Measurements from ENCODE around the gene SLC22A13.
"Not testable (repeated sequence)": the region's sequence is repeated elsewhere in the genome, so short reads cannot be mapped to it uniquely, and the experiment has no call there.

SLC22A13 gene, protein sequence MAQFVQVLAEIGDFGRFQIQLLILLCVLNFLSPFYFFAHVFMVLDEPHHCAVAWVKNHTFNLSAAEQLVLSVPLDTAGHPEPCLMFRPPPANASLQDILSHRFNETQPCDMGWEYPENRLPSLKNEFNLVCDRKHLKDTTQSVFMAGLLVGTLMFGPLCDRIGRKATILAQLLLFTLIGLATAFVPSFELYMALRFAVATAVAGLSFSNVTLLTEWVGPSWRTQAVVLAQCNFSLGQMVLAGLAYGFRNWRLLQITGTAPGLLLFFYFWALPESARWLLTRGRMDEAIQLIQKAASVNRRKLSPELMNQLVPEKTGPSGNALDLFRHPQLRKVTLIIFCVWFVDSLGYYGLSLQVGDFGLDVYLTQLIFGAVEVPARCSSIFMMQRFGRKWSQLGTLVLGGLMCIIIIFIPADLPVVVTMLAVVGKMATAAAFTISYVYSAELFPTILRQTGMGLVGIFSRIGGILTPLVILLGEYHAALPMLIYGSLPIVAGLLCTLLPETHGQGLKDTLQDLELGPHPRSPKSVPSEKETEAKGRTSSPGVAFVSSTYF

DNA sequence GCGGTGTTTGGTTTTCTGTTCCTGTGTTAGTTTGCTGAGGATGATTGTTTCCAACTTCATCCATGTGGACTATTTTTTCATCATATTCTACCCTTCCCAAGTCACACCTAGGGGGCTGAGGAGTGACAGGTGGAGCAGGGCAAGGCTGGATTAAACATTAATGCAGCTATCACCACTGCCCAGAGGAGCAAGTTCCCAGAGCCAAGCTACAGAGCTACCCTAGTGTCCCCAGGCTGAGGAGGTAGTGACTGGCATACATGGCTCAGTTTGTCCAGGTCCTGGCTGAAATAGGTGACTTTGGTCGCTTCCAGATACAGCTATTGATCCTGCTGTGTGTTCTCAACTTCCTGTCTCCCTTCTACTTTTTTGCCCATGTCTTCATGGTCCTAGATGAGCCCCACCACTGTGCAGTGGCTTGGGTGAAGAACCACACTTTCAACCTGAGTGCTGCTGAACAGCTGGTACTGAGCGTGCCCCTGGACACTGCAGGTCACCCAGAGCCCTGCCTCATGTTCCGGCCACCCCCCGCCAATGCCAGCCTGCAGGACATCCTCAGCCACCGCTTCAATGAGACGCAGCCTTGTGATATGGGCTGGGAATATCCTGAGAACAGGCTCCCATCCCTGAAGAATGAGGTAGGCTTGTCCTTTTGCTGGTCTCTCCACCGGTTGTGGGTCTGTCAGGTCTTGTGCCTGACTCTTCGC is at the start of gene SLC22A13:
TSS of gene SLC22A13 (plus strand) at position 209 of the 704 bp plus-strand sequence. CDS start at position 258, 49 bp downstream.
- DNase-seq (ENCODE audit: insufficient read length, low spot score) (no peak), FAIRE-seq (no peak)
- TF ChIP-seq POLR2A (IDR thresholded peaks at IDR 0.05; ENCODE audit: low read depth, low read length) = no peak

DNA sequence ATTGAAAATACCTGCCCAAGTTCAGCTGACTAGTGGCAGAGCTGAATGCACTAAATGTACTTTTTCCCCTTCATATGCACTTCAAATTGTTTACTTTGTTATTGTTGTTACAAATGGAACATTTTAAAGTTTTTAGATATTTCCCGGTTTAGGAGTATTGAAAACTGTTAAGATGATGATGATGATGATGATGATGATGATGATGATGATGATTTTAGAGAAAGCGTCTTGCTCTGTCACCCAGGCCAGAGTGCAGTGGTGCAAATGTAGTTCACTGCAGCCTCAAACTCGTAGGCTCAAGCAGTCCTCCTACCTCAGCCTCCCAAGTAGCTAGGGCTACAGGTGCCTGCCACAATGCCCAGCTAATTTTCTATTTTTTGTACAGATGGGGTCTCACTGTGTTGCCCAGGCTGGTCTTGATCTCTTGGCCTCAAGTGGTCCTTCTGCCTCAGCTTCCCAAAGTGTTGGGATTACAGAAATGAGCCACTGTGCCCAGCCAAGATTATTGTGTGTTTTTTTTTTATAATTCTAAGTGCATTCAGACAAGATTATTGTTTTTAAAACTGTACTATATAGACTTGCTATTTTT is 45.9 kb upstream of the SLC22A13 start:
- no peak for TF ChIP-seq POLR2A (IDR thresholded peaks at IDR 0.05; ENCODE audit: low read depth, low read length)
- peak; percentile 11 for FAIRE-seq
- DNase-seq (ENCODE audit: insufficient read length, low spot score) = no peak

DNA sequence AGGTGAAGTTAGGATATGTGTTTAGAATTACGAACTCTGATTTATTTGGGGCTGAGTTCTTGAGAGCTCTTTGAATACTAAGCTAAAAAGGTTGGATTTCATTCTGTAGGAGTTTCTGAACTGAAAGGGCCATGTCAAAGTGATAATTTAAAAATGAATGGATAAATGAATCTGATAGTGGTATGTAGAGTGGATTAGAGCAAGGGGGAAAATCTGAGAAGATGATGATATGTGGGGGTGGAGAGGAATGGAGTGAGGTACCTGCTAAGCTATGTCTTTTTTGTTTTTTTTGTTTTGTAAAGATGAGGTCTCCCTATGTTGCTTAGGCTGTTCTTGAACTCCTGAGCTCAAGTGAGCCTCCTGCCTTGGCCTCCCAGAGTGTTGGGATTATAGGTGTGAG is 44.6 kb upstream of the SLC22A13 start:
- no peak for FAIRE-seq

DNA sequence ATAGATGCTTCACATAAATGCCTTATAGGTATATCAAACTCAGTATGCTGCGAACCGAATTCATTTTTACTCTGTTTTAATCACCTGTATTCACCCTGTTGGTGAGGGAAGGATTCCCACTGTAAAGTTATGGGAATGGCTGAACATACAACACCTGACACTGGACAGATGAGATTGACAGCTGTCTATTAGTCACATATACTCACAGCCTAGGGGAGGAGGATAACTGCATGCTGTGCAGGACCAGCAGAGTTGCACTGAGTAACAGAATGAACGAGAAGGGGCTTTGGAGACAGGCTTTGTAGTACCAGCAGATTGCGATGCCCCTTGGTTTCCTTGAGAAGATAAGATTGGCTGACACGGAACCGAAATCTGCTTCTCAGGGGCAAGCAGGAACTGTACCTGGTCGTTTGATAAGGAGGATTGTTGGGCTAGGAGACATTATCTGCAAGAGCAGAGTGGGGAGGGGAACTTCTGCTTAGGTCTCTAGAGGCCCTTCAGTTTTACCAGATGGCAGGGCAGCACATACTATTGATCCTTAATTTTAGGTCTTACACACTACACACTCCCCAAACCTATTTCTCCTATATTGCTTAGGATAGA is 43.5 kb upstream of the SLC22A13 start:
- FAIRE-seq (no peak), DNase-seq (ENCODE audit: insufficient read length, low spot score) (no peak)
- TF ChIP-seq POLR2A (IDR thresholded peaks at IDR 0.05; ENCODE audit: low read depth, low read length) = no peak

More for the DNA sequence above, 44.6 kb upstream of the SLC22A13 start:
- TF ChIP-seq POLR2A (IDR thresholded peaks at IDR 0.05; ENCODE audit: low read depth, low read length) = no peak
- no peak for DNase-seq (ENCODE audit: insufficient read length, low spot score)

GRCh38 chr3:38224357-38224756 is 41.3 kb upstream of the SLC22A13 start:
- DNase-seq (ENCODE audit: insufficient read length, low spot score) = no peak
- FAIRE-seq = peak; percentile 11
- TF ChIP-seq POLR2A (IDR thresholded peaks at IDR 0.05; ENCODE audit: low read depth, low read length) = no peak

- DNase-seq (ENCODE audit: insufficient read length, low spot score) = no peak
- no peak for TF ChIP-seq POLR2A (IDR thresholded peaks at IDR 0.05; ENCODE audit: low read depth, low read length)
- peak; percentile 86 for FAIRE-seq
These were observed 39.3 kb upstream of the SLC22A13 start for GRCh38 chr3:38226273-38226672.

DNA sequence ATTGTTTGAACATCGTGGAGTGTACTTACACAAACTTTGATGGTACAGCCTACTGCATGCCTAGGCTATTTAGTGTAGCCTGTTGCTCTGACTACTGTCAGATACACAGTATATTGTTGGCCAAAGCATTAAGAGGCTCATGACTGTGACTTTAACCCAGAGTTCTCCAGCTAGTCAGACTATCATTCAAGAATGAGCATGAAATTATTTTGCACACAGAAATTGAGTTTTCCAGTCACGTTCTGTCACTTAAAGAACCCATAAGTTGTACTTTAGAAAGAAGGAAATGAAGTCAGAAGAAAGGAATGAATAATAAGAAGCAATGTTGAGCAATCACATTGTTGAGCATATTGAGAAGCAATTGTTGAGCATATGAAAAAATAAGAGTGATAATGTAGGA is 37.6 kb upstream of the SLC22A13 start:
- TF ChIP-seq POLR2A (IDR thresholded peaks at IDR 0.05; ENCODE audit: low read depth, low read length) = no peak
- no peak for DNase-seq (ENCODE audit: insufficient read length, low spot score)
- peak; percentile 89 for FAIRE-seq

GRCh38 chr3:38229036-38229435 is 36.6 kb upstream of the SLC22A13 start:
- FAIRE-seq (no peak), DNase-seq (ENCODE audit: insufficient read length, low spot score) (no peak)
- TF ChIP-seq POLR2A (IDR thresholded peaks at IDR 0.05; ENCODE audit: low read depth, low read length) = no peak

DNA sequence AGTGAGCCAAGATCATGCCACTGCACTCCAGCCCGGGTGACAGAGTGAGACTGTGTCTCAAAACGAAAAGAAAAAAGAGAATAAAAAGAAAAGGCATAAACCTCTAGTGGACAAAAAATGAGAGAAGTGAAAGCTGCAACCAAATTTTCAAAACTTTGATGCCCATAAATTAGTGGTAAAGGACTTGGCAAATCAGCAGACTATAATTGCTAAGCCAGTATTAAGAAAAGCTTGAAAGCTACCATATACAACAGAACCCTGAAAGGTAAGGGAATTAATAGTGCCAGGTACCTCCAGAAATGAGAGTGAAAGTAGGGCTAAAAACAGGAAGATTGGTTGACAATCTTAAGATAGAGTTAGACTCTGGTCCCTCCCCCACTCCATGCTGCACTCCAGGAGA is 32.9 kb upstream of the SLC22A13 start:
- FAIRE-seq (no peak), DNase-seq (ENCODE audit: insufficient read length, low spot score) (no peak)
- no peak for TF ChIP-seq POLR2A (IDR thresholded peaks at IDR 0.05; ENCODE audit: low read depth, low read length)

- FAIRE-seq (no peak), DNase-seq (ENCODE audit: insufficient read length, low spot score) (no peak)
- no peak for TF ChIP-seq POLR2A (IDR thresholded peaks at IDR 0.05; ENCODE audit: low read depth, low read length)
These were observed 30.1 kb upstream of the SLC22A13 start for GRCh38 chr3:38235466-38235865.

- DNase-seq (ENCODE audit: insufficient read length, low spot score) (no peak), FAIRE-seq (no peak)
- TF ChIP-seq POLR2A (IDR thresholded peaks at IDR 0.05; ENCODE audit: low read depth, low read length) = no peak
These were observed 27.1 kb upstream of the SLC22A13 start for GRCh38 chr3:38238416-38239008.

- FAIRE-seq; DNase-seq (ENCODE audit: insufficient read length, low spot score): not testable (repeated sequence)
These were observed 22.8 kb upstream of the SLC22A13 start for GRCh38 chr3:38242812-38243211.

- no peak for TF ChIP-seq POLR2A (IDR thresholded peaks at IDR 0.05; ENCODE audit: low read depth, low read length)
- FAIRE-seq (no peak), DNase-seq (ENCODE audit: insufficient read length, low spot score) (no peak)
These were observed 19.7 kb upstream of the SLC22A13 start for GRCh38 chr3:38245930-38246329.

All from H54 (cell line).